ENCODE measurements around the gene PDE4B. TPM values are rescaled to one million over a fixed set of nuclear protein-coding genes. Genes with fewer than 3 reads are reported as not detected.

Gene PDE4B
- total and polyA plus RNA-seq, 10 of the 15 experiments (the other 5 are each of a cell fraction or from before 2014, with no cell fraction given), result 3.0 to 13.2 (median 5.7) TPM

- SMC1A ChIA-PET (ENCODE audit: uncharacterized antibody, unreplicated experiment), result interaction anchor here (1.1 kb wide), 1 partner anchor 105 kb away, joined by 3 read pairs; no protein-coding TSS in a partner anchor
- H3K4me3 ChIP-seq, result no peak overlapping the region
- no peaks in the 10 kb centered on the region for H3K27me3 ChIP-seq (replicated peaks in 1 of 2; ENCODE audit: control insufficient read depth in 2 of 2, insufficient read depth in 2 of 2, low read length in 1 of 2)
- H3K9me3 ChIP-seq (replicated peaks; ENCODE audit: control insufficient read depth, insufficient read depth, low read length), result no peaks in the 10 kb centered on the region
- no peak overlapping the region for H3K27ac ChIP-seq (ENCODE audit: control insufficient read depth, insufficient read depth)
- POLR2A ChIA-PET, result interaction anchor here (0.7 kb wide), 1 partner anchor 41 kb away, joined by 3 read pairs; no protein-coding TSS in a partner anchor
- TF ChIP-seq SPI1 (IDR thresholded peaks at IDR 0.05; ENCODE audit: borderline replicate concordance, insufficient read depth, low read depth, low read length), result 0 out of 2 replicates have a peak, but pooled peaks have one; percentile 2
- TF ChIP-seq ZZZ3 (IDR thresholded peaks at IDR 0.05; ENCODE audit: control insufficient read depth, insufficient read length, low read depth), result no peak
- no peak for TF ChIP-seq PML (IDR thresholded peaks at IDR 0.05; ENCODE audit: low read length)
- no peak for TF ChIP-seq TBL1XR1 (IDR thresholded peaks at IDR 0.05; ENCODE audit: low read depth, low read length)
- TF ChIP-seq ATF7 (IDR thresholded peaks at IDR 0.05; ENCODE audit: low read depth), result no peak
- TF ChIP-seq BHLHE40 (IDR thresholded peaks at IDR 0.05; ENCODE audit: borderline replicate concordance in 1 of 2, low read depth in 2 of 2, low read length in 1 of 2), result no peak
- no peak for FAIRE-seq
- H4K20me1 ChIP-seq (ENCODE audit: control insufficient read depth, insufficient read depth), result no peaks in the 10 kb centered on the region
- CTCF ChIA-PET, result no interaction called here
- intact Hi-C loops (cut with micrococcal nuclease; ENCODE audit: unreplicated experiment) (no loop called here), in situ Hi-C loops (cut with MboI) (no loop called here)
- no peaks in the 10 kb centered on the region for H3K79me2 ChIP-seq (ENCODE audit: control insufficient read depth, insufficient read depth, low read length)
- no peak overlapping the region for H3K9ac ChIP-seq (ENCODE audit: control insufficient read depth, insufficient read depth, low read length)
- no peak for DNase-seq (ENCODE audit: low read depth, low spot score)
- H3K4me1 ChIP-seq (ENCODE audit: control insufficient read depth, insufficient read depth, low read length), result no peaks in the 10 kb centered on the region
- H3K4me2 ChIP-seq (ENCODE audit: control insufficient read depth, insufficient read depth), result no peak overlapping the region
- no peak overlapping the region for H2AFZ ChIP-seq (ENCODE audit: control insufficient read depth, low read depth, low read length)
- BruUV-seq (replicated peaks), result no TSS peak
- RAD21 ChIA-PET (ENCODE audit: unreplicated experiment), result no interaction called here
- no peaks in the 10 kb centered on the region for H3K36me3 ChIP-seq (ENCODE audit: control insufficient read depth in 2 of 2, insufficient read depth in 2 of 2, low read length in 1 of 2)
- whole genome bisulfite sequencing (ENCODE audit: insufficient coverage, insufficient replicate concordance, low lambda C conversion rate, missing lambda C conversion rate), result 0% methylated on average over 2 of the region's 2 CpGs
- ATAC-seq, result no peak
Measured at GRCh38 chr1:66137235-66137634, 344.5 kb downstream of the PDE4B start.

- POLR2A ChIA-PET, result no interaction called here
- Histone ChIP-seq H3K27ac (ENCODE audit: control insufficient read depth, insufficient read depth) (no peak overlapping the region), H3K4me1 (ENCODE audit: control insufficient read depth, insufficient read depth, low read length) (no peaks in the 10 kb centered on the region), H3K4me3 (no peak overlapping the region), H2AFZ (ENCODE audit: control insufficient read depth, low read depth, low read length) (no peak overlapping the region), H4K20me1 (ENCODE audit: control insufficient read depth, insufficient read depth) (no peaks in the 10 kb centered on the region), H3K27me3 (replicated peaks in 1 of 2; ENCODE audit: control insufficient read depth in 2 of 2, insufficient read depth in 2 of 2, low read length in 1 of 2) (no peaks in the 10 kb centered on the region), H3K4me2 (ENCODE audit: control insufficient read depth, insufficient read depth) (no peak overlapping the region), H3K79me2 (ENCODE audit: control insufficient read depth, insufficient read depth, low read length) (no peaks in the 10 kb centered on the region), H3K36me3 (ENCODE audit: control insufficient read depth in 2 of 2, insufficient read depth in 2 of 2, low read length in 1 of 2) (no peaks in the 10 kb centered on the region), H3K9me3 (replicated peaks; ENCODE audit: control insufficient read depth, insufficient read depth, low read length) (no peaks in the 10 kb centered on the region), H3K9ac (ENCODE audit: control insufficient read depth, insufficient read depth, low read length) (no peak overlapping the region)
- CTCF ChIA-PET, result interaction anchor here (0.6 kb wide), 1 partner anchor 88 kb away, joined by 3 read pairs; no protein-coding TSS in a partner anchor
- RAD21 ChIA-PET (ENCODE audit: unreplicated experiment), result interaction anchor here (1.4 kb wide), 1 partner anchor 308 kb away, joined by 3 read pairs; no protein-coding TSS in a partner anchor
- no TSS peak for BruUV-seq (replicated peaks)
- FAIRE-seq (no peak), ATAC-seq (no peak), DNase-seq (ENCODE audit: low read depth, low spot score) (no peak)
- in situ Hi-C loops (cut with MboI) (no loop called here), intact Hi-C loops (cut with micrococcal nuclease; ENCODE audit: unreplicated experiment) (no loop called here)
- SMC1A ChIA-PET (ENCODE audit: uncharacterized antibody, unreplicated experiment), result interaction anchor here (1.1 kb wide), 1 partner anchor 42 kb away, joined by 3 read pairs; no protein-coding TSS in a partner anchor
- TF ChIP-seq JUND (IDR thresholded peaks at IDR 0.05; ENCODE audit: low read depth, low read length) (no peak), SMC3 (IDR thresholded peaks at IDR 0.05; ENCODE audit: borderline replicate concordance, low read length) (no peak), WRNIP1 (IDR thresholded peaks at IDR 0.05; ENCODE audit: borderline replicate concordance, low read depth, low read length) (no peak), SRF (IDR thresholded peaks at IDR 0.05; ENCODE audit: low read depth in 2 of 2, low read length in 2 of 2) (no peak), ZNF622 (IDR thresholded peaks at IDR 0.05) (no peak), EP300 (IDR thresholded peaks at IDR 0.05; ENCODE audit: borderline replicate concordance in 1 of 2, control insufficient read depth in 1 of 2, low read depth in 2 of 2, low read length in 2 of 2) (no peak), CHD2 (IDR thresholded peaks at IDR 0.05; ENCODE audit: borderline replicate concordance, low read depth, low read length) (no peak), TCF3 (IDR thresholded peaks at IDR 0.05; ENCODE audit: borderline replicate concordance, insufficient read depth, low read depth, low read length) (no peak), IKZF1 (conservative IDR thresholded peaks at IDR 0.05) (no peak)
- TF ChIP-seq, protein P1, sequence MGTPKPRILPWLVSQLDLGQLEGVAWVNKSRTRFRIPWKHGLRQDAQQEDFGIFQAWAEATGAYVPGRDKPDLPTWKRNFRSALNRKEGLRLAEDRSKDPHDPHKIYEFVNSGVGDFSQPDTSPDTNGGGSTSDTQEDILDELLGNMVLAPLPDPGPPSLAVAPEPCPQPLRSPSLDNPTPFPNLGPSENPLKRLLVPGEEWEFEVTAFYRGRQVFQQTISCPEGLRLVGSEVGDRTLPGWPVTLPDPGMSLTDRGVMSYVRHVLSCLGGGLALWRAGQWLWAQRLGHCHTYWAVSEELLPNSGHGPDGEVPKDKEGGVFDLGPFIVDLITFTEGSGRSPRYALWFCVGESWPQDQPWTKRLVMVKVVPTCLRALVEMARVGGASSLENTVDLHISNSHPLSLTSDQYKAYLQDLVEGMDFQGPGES (IDR thresholded peaks at IDR 0.05), result no peak
- TF ChIP-seq, protein P2, sequence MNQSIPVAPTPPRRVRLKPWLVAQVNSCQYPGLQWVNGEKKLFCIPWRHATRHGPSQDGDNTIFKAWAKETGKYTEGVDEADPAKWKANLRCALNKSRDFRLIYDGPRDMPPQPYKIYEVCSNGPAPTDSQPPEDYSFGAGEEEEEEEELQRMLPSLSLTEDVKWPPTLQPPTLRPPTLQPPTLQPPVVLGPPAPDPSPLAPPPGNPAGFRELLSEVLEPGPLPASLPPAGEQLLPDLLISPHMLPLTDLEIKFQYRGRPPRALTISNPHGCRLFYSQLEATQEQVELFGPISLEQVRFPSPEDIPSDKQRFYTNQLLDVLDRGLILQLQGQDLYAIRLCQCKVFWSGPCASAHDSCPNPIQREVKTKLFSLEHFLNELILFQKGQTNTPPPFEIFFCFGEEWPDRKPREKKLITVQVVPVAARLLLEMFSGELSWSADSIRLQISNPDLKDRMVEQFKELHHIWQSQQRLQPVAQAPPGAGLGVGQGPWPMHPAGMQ (IDR thresholded peaks at IDR 0.05; ENCODE audit: borderline replicate concordance), result no peak
Measured at GRCh38 chr1:66138613-66139012, 345.9 kb downstream of the PDE4B start.

Measured in GM12878 (cell line).